Astrocyte (in vitro differentiated cells and primary cell): ENCODE results near the gene SESN2.

Experiments used
- CTCF ChIP-seq: IDR thresholded peaks from 2 replicates; pipeline ENCODE4 v1.5.1; 2011; ENCODE audit warnings: low read depth, mild to moderate bottlenecking, inconsistent platforms, low read length, moderate library complexity; ENCODE audit not compliant: insufficient read depth
- EZH2 ChIP-seq: IDR thresholded peaks from 2 replicates; pipeline ENCODE4 v1.6.1; 2012; ENCODE audit warnings: mild to moderate bottlenecking, low read length, inconsistent platforms; ENCODE audit not compliant: insufficient read depth

GRCh38 chr1:28246427-28246832 lies 12.9 kb upstream of the SESN2 start:
- TF ChIP-seq CTCF = no peak
- no peak for TF ChIP-seq EZH2
